ENCODE measurements around the gene CAPN7.

- TF ChIP-seq USF1 (IDR thresholded peaks at IDR 0.05) (peak; percentile 97), EP300 (IDR thresholded peaks at IDR 0.05; ENCODE audit: borderline replicate concordance) (0 out of 2 replicates have a peak, but pooled peaks have one; percentile 25), FOXM1 (IDR thresholded peaks at IDR 0.05; ENCODE audit: borderline replicate concordance, low read depth) (no peak), YY1 (IDR thresholded peaks at IDR 0.05; ENCODE audit: low read depth) (peak; percentile 82)
- TF ChIP-seq, protein P1, sequence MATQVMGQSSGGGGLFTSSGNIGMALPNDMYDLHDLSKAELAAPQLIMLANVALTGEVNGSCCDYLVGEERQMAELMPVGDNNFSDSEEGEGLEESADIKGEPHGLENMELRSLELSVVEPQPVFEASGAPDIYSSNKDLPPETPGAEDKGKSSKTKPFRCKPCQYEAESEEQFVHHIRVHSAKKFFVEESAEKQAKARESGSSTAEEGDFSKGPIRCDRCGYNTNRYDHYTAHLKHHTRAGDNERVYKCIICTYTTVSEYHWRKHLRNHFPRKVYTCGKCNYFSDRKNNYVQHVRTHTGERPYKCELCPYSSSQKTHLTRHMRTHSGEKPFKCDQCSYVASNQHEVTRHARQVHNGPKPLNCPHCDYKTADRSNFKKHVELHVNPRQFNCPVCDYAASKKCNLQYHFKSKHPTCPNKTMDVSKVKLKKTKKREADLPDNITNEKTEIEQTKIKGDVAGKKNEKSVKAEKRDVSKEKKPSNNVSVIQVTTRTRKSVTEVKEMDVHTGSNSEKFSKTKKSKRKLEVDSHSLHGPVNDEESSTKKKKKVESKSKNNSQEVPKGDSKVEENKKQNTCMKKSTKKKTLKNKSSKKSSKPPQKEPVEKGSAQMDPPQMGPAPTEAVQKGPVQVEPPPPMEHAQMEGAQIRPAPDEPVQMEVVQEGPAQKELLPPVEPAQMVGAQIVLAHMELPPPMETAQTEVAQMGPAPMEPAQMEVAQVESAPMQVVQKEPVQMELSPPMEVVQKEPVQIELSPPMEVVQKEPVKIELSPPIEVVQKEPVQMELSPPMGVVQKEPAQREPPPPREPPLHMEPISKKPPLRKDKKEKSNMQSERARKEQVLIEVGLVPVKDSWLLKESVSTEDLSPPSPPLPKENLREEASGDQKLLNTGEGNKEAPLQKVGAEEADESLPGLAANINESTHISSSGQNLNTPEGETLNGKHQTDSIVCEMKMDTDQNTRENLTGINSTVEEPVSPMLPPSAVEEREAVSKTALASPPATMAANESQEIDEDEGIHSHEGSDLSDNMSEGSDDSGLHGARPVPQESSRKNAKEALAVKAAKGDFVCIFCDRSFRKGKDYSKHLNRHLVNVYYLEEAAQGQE (IDR thresholded peaks at IDR 0.05; ENCODE audit: low read depth): 0 out of 2 replicates have a peak, but pooled peaks have one; percentile 21
Measured at GRCh38 chr3:15205934-15206661, at the start of gene CAPN7.

All from Ishikawa (cell line).